Endothelial cell of umbilical vein (primary cell): Measurements from ENCODE around the gene PLEKHA4. TPM values are rescaled to one million over a fixed set of nuclear protein-coding genes. Genes with fewer than 3 reads are reported as not detected.

Source experiments
- BruUV-seq: library from RNA; stranded (reverse); fragments of 400-500 nt; replicated peaks from 2 replicates; lab custom pipeline; 2021; lab: Mats Ljungman, UMichigan
- CTCF ChIA-PET: fragments of 300-600, 350-600 bp; sonication (Branson Sonifier 250); formaldehyde crosslinking; loops from one replicate; lab custom pipeline; 2021; ENCODE audit warnings: antibody characterized with exemption, inconsistent platforms; lab: Charles Lee
- POLR2A ChIA-PET: fragments of 300-600, 350-600 bp; sonication (Branson Sonifier 250); formaldehyde crosslinking; loops from one replicate; lab custom pipeline; 2021; ENCODE audit warnings: antibody characterized with exemption, inconsistent platforms; lab: Charles Lee
- DNase-seq: peaks from one replicate; pipeline ENCODE4 v3.0.0-alpha.2; 2011; ENCODE audit warnings: low read depth, low spot score
- FAIRE-seq: peaks from 2 replicates; lab custom pipeline; 2011; peaks lifted over from hg19 to GRCh38; lab: Jason Lieb, UNC
- H2AFZ ChIP-seq: 2 replicates; pipeline ENCODE4 v1.6.0; 2012; ENCODE audit warnings: low read depth, low read length, control low read depth, inconsistent platforms
- H3K27ac ChIP-seq: 2 replicates; pipeline ENCODE4 v1.5.1; 2011; ENCODE audit warnings: low read depth, mild to moderate bottlenecking, control low read depth, low read length, moderate library complexity; ENCODE audit not compliant: insufficient read depth
- H3K27me3 ChIP-seq, 2 experiments: 2 replicates each; pipeline versions ENCODE4 v1.6.0 to v1.6.1; 2011; ENCODE audit warnings: low read length in 2 of 2, mixed read lengths in 1 of 2; ENCODE audit not compliant: control insufficient read depth in 2 of 2, insufficient read depth in 2 of 2
- H3K36me3 ChIP-seq, 2 experiments: 2 replicates in 1 of 2; 3 replicates in 1 of 2; pipeline ENCODE4 v1.5.1; 2011; ENCODE audit warnings: low read length in 2 of 2, mild to moderate bottlenecking in 1 of 2, moderate library complexity in 1 of 2; ENCODE audit not compliant: control insufficient read depth in 2 of 2, insufficient read depth in 2 of 2; ENCODE audit errors: extremely low read depth in 1 of 2
- H3K4me1 ChIP-seq: 3 replicates; pipeline ENCODE4 v1.5.1; 2011; ENCODE audit warnings: mild to moderate bottlenecking, low read length; ENCODE audit not compliant: control insufficient read depth, insufficient read depth; ENCODE audit errors: extremely low read depth
- H3K4me2 ChIP-seq: 2 replicates; pipeline ENCODE4 v1.6.1; 2011; ENCODE audit warnings: low read length, control low read depth, mixed read lengths; ENCODE audit not compliant: insufficient read depth
- H3K4me3 ChIP-seq, 3 experiments: fragments of 200-600 bp in 1 of 3; sonication (generic), shearing (Covaris generic) in 1 of 3; replicated peaks in 1 of 3; 2 replicates each; pipeline ENCODE4 v1.5.1; 2011 to 2016; ENCODE audit warnings: control low read depth in 3 of 3, low read length in 3 of 3, mild to moderate bottlenecking in 2 of 3, inconsistent platforms in 1 of 3, low read depth in 1 of 3, moderate library complexity in 1 of 3; ENCODE audit not compliant: insufficient read depth in 1 of 3
- H3K79me2 ChIP-seq: 2 replicates; pipeline ENCODE4 v1.6.0; 2012; ENCODE audit warnings: low read length, inconsistent platforms; ENCODE audit not compliant: control insufficient read depth, insufficient read depth
- H3K9ac ChIP-seq: replicated peaks from 2 replicates; pipeline ENCODE3; 2011; ENCODE audit warnings: low read length, control low read depth; ENCODE audit not compliant: insufficient read depth; ENCODE audit errors: extremely low read depth
- H3K9me1 ChIP-seq: replicated peaks from 3 replicates; pipeline ENCODE4 v1.6.0; 2011; ENCODE audit warnings: mild to moderate bottlenecking, low read length; ENCODE audit not compliant: control insufficient read depth, insufficient read depth; ENCODE audit errors: extremely low read depth
- H3K9me3 ChIP-seq: replicated peaks from 2 replicates; pipeline ENCODE4 v1.5.1; 2012; ENCODE audit warnings: low read length, inconsistent platforms; ENCODE audit not compliant: control insufficient read depth, insufficient read depth
- H4K20me1 ChIP-seq: replicated peaks from 2 replicates; pipeline ENCODE3; 2011; ENCODE audit warnings: mild to moderate bottlenecking, low read length; ENCODE audit not compliant: control insufficient read depth, insufficient read depth; ENCODE audit errors: extremely low read depth
- CTCF ChIP-seq, 2 donors: IDR thresholded peaks; 1 replicate in 1 of 2; 2 replicates in 1 of 2; pipeline ENCODE4 v1.5.1; 2011; ENCODE audit warnings: low read length in 2 of 2, mild to moderate bottlenecking in 2 of 2, moderate library complexity in 2 of 2, control low read depth in 1 of 2, inconsistent platforms in 1 of 2, low read depth in 1 of 2; ENCODE audit not compliant: insufficient read depth in 1 of 2; ENCODE audit errors: extremely low read depth in 1 of 2
- EZH2 ChIP-seq: IDR thresholded peaks from 2 replicates; pipeline ENCODE4 v1.6.1; 2012; ENCODE audit warnings: borderline replicate concordance, low read depth, mild to moderate bottlenecking, moderate library complexity, low read length, inconsistent platforms; ENCODE audit not compliant: severe bottlenecking
- FOS ChIP-seq: IDR thresholded peaks from 2 replicates; pipeline ENCODE4 v1.6.1; 2011; ENCODE audit warnings: mild to moderate bottlenecking, low read length, moderate library complexity, borderline replicate concordance; ENCODE audit not compliant: insufficient read depth
- GATA2 ChIP-seq: IDR thresholded peaks from 2 replicates; pipeline ENCODE4 v1.7.0; 2011; ENCODE audit warnings: low read depth, mild to moderate bottlenecking, moderate library complexity, mixed read lengths, low read length; ENCODE audit not compliant: insufficient read length, insufficient read depth
- JUN ChIP-seq: IDR thresholded peaks from 2 replicates; pipeline ENCODE4 v1.6.1; 2011; ENCODE audit warnings: borderline replicate concordance, low read depth; ENCODE audit not compliant: insufficient read length, insufficient read depth
- MAX ChIP-seq: IDR thresholded peaks from 2 replicates; pipeline ENCODE4 v1.6.1; 2011; ENCODE audit not compliant: insufficient read depth, insufficient read length
- MYC ChIP-seq: IDR thresholded peaks from one replicate; pipeline ENCODE4 v1.6.1; 2011; ENCODE audit warnings: mild to moderate bottlenecking, low read depth, low read length
- POLR2A ChIP-seq: IDR thresholded peaks from 2 replicates; pipeline ENCODE4 v1.6.1; 2012; ENCODE audit warnings: low read depth, mild to moderate bottlenecking, control low read depth, low read length
- POLR2AphosphoS5 ChIP-seq: IDR thresholded peaks from 2 replicates; pipeline ENCODE4 v1.6.1; 2012; ENCODE audit warnings: low read depth, mild to moderate bottlenecking, control low read depth, low read length, moderate library complexity; ENCODE audit not compliant: insufficient read depth
- dilution Hi-C: fragments of 300-500 bp; cut with MboI; formaldehyde crosslinking; loops from one replicate; pipeline ENCODE4 v1.15.0; 2019; ENCODE audit warnings: low sequenced_read_pairs; ENCODE audit not compliant: extremely low pct_ligation_motif_present
- intact Hi-C: fragments of 100-400 bp; cut with micrococcal nuclease; formaldehyde crosslinking; loops from one replicate; pipeline ENCODE4 v1.10.0; 2022
- polyA plus RNA-seq, 4 experiments: library from polyadenylated mRNA; depleted of rRNA in 3 of 4; stranded (reverse) in 3 of 4; unstranded in 1 of 4; fragments of >200 nt; gene quantifications; 2 replicates each; pipeline versions ENCODE4 v1.2.1 to v1.2.3, GENCODE V29; 2011 to 2012; ENCODE audit warnings: missing spikeins in 1 of 4
- total RNA-seq: library from RNA; stranded (reverse); gene quantifications from 2 replicates; pipeline ENCODE4 v1.2.3, GENCODE V29; 2021

The PLEKHA4 gene
- total and polyA plus RNA-seq, 2 donors (not counting 3 experiments of a cell fraction or from before 2014, with no cell fraction given): 4.5 to 10.1 TPM

DNA sequence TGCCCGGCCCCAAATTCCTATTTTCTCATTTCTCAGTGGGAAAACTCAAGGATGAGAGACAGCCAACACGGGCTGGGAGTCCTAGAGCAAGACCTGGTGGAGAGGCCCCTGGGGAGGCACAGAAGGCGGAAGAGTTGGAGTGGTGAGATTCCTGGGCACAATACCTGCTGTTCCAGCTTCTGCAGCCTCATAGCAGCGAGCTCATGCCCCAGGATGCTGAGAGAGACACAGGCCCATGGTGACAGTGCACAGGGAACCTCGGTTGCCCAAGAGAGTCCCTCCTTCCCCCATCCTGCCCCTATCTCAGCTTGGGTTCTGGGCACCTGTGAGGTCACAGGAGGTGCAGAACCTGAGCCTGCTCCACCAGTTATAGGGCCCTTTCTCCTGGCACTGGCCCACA is 28.8 kb upstream of the PLEKHA4 start:
- Histone ChIP-seq H3K4me3 (no peak overlapping the region), H3K4me1 (peaks cover 12% of the 10 kb centered on the region), H3K9me3 (no peaks in the 10 kb centered on the region), H3K9ac (no peak overlapping the region), H2AFZ (no peak overlapping the region), H3K36me3 (no peaks in the 10 kb centered on the region), H3K4me2 (no peak overlapping the region), H3K79me2 (peaks cover 10% of the 10 kb centered on the region), H4K20me1 (no peaks in the 10 kb centered on the region), H3K27ac (no peak overlapping the region), H3K9me1 (no peaks in the 10 kb centered on the region), H3K27me3 (peaks cover 6 to 11% of the 10 kb centered on the region in 2 experiments)
- DNase-seq (no peak), FAIRE-seq (no peak)
- POLR2A ChIA-PET: no interaction called here
- CTCF ChIA-PET: interaction anchor here (2.3 kb wide), 1 partner anchor 74 kb away, joined by 13 read pairs; no protein-coding TSS in a partner anchor
- intact Hi-C loops: no loop called here
- no peak for TF ChIP-seq MAX
- TF ChIP-seq EZH2: no peak
- no peak for TF ChIP-seq FOS
- TF ChIP-seq POLR2AphosphoS5: no peak
- TF ChIP-seq GATA2: no peak
- no peak for TF ChIP-seq MYC
- no peak for TF ChIP-seq JUN
- no peak for TF ChIP-seq CTCF (IDR thresholded peaks at IDR 0.05; ENCODE audit: extremely low read depth in 1 of 2, insufficient read depth in 1 of 2, low read depth in 1 of 2, low read length in 2 of 2)
- no peak for TF ChIP-seq POLR2A
- dilution Hi-C loops: no loop called here
- BruUV-seq: no TSS peak
